HG02840 (cell line): ENCODE results near the gene MIF.
A peak's percentile ranks its signal among the peaks of the same experiment; 100 is the strongest.
"Not testable (repeated sequence)": the region's sequence is repeated elsewhere in the genome, so short reads cannot be mapped to it uniquely, and the experiment has no call there.

Experiments used
- ATAC-seq: cut with Tn5 transposase; IDR thresholded peaks from one replicate; pipeline ENCODE4 v1.9.1; 2021; ENCODE audit warnings: mild to moderate bottlenecking, moderate library complexity, moderate number of reproducible peaks; ENCODE audit not compliant: unreplicated experiment, low FRiP score

The MIF gene

DNA sequence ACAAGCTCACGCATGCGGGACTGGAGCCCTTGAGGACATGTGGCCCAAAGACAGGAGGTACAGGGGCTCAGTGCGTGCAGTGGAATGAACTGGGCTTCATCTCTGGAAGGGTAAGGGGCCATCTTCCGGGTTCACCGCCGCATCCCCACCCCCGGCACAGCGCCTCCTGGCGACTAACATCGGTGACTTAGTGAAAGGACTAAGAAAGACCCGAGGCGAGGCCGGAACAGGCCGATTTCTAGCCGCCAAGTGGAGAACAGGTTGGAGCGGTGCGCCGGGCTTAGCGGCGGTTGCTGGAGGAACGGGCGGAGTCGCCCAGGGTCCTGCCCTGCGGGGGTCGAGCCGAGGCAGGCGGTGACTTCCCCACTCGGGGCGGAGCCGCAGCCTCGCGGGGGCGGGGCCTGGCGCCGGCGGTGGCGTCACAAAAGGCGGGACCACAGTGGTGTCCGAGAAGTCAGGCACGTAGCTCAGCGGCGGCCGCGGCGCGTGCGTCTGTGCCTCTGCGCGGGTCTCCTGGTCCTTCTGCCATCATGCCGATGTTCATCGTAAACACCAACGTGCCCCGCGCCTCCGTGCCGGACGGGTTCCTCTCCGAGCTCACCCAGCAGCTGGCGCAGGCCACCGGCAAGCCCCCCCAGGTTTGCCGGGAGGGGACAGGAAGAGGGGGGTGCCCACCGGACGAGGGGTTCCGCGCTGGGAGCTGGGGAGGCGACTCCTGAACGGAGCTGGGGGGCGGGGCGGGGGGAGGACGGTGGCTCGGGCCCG is at the start of gene MIF:
Gene MIF, plus strand, starts transcription at position 439 of the 765 bp plus-strand sequence. Its CDS starts 92 bp downstream, at position 531.
- ATAC-seq: peak; percentile 76

DNA sequence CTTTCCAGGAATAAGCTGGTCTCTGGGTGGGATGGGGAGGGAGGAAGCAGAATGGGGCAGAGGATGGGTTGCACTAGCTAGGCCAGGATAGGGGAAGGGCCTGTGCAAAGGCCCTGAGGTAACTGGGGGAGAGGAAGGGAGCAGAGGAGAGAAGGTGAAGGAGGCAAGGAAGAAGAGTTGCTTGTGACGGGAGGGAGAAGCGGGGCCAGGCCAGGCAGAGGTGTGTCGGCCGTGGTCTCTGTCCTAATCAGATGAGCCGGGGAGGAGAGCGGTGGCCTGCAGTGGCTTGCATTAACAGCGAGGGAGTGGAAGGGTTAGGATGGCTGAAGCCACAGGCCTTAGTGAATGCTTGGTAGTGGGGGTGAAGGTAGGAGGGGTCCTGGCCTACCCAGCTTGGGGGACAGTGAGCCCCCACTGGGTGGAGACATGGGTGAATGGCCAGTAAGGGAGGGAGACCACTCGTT is 49.4 kb upstream of the MIF start:
- no peak for ATAC-seq

- no peak for ATAC-seq
Measured at GRCh38 chr22:23845265-23846080, 48.7 kb upstream of the MIF start.

DNA sequence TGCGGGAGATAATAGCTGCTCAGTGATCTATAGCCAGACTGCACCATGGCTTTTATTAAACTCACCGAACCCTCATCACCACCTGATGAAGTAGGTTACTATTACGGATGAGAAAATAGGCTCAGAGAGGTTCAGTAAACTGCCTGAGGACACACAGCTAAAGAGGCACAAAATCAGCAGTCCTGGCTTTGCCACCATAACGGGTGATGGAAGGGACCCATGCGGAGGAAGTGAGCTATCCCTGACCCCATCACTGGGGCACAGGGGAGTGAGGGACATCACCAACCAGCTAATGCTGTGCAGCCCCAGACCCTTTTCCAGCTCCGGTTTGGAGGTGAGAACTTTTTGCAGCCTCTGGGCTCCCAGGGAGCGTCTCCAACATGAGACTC is 48.1 kb upstream of the MIF start:
- no peak for ATAC-seq

- ATAC-seq: no peak
Measured at GRCh38 chr22:23847310-23847920, 46.8 kb upstream of the MIF start.

DNA sequence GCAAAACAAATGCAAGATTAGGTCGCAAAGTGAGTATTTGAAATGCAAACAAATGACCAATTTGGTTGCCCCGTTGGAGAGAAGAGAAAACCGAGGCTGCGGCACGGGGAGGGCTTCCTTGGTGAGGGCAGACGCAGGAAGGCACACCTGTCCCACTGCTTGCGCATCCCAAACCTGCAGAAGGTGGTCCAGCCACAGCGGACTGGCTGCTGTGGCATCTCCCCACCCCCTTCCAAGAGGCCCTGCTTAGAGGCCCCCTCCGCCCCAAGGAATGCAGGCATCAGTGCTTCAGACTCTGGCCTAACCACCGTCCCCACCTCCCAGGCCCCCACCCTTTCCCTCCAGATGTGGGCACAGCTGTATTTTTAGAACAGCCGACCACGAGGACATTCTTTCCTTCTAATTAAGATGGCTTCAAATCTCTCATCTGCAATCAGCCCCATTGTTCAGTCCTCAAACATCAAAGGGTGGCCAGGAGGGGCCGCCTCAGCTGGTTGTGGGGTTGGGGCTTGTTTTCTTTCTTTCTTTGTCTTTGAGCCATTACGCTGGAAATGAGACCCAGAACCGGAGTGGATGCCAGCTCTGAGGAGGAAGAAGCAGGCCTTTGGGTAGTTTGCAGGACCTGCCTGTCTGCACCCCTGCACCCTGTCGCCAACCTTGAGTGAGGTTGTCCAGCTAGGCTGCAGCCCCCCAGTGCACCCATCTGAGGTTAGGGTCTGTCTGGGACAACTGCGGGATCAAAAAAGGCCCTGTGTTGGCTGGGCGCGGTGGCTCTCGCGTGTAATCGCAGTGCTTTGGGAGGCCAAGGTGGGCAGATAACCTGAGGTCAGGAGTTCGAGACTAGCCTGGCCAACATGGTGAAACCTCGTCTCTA is 46.0 kb upstream of the MIF start:
- no peak for ATAC-seq

GRCh38 chr22:23849009-23850006 is 44.9 kb upstream of the MIF start:
- no peak for ATAC-seq

DNA sequence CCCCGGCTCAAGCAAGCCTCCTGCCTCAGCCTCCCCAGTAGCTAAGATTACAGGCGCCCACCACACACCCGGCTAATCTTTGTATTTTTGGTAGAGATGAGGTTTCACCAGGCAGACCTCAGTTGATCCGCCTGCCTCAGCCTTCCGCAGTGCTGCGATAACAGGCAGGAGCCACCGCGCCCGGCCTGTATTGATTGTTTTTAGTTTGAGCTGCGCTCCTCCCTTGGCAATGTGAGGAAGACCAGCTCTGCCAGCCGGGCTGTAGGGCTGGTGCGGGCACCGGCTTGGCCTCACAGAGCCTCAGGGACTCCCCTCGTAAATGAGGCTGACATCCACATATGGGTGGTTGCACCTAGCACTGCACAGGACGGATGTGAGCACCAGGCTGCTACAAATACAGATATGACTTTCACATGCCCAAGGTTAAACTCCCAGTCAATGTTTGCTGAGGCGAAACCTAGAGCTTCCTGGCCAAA is 44.0 kb upstream of the MIF start:
- no peak for ATAC-seq

- ATAC-seq: peak; percentile 45
Measured at GRCh38 chr22:23856721-23857605, 37.2 kb upstream of the MIF start.

DNA sequence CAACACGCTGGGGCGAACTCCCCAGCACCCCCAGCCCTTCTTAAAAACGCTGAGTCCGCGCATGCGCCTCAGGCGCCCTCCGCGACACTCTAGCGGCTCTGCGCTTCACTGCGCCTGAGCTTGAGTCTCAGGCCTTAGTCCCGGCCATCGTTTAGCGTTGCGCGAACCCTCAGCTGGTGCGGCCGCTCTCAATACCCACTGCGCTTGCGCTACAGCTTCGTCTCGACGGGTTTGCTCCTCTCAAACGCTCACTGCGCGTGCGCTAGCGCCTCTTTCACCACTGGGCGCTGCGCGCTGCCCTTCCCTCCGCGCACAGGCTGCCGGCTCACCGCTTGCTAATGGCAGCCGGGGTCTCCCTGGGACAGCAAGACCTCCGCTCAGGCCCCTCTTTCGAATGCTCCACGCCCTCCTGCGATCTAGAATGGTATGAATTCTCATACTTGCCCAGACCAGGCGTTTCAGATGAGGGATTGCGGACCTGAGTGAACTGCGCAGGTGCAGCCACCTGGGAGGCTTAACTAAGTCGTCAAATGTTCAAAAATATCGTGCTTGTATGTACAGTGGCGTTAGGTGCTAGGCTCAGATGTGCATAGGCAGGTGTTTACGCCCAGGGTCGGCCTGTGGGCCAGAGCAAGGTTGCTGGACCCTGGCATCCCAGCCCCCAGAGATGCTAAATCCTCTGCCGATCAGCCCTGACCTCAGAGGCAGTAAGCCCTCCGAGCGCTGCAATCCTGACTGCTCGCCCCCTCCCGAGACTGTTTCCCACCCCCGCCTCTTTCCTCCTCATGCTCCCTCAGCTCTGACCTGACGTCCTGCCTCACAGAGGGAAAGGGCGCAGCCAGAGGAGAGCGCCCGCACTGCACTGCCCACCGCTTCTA is 36.3 kb upstream of the MIF start, which contains the start of gene SLC2A11:
Gene SLC2A11, plus strand, starts transcription at position 270 of the 878 bp plus-strand sequence. Its CDS starts 125 bp downstream, at position 395.
- ATAC-seq: peak; percentile 96

- ATAC-seq: no peak
Measured at GRCh38 chr22:23858484-23858815, 35.7 kb upstream of the MIF start.

GRCh38 chr22:23859201-23859600 is 35.0 kb upstream of the MIF start:
- no peak for ATAC-seq

- not testable (repeated sequence) for ATAC-seq
Measured at GRCh38 chr22:23860187-23860586, 34.0 kb upstream of the MIF start.

DNA sequence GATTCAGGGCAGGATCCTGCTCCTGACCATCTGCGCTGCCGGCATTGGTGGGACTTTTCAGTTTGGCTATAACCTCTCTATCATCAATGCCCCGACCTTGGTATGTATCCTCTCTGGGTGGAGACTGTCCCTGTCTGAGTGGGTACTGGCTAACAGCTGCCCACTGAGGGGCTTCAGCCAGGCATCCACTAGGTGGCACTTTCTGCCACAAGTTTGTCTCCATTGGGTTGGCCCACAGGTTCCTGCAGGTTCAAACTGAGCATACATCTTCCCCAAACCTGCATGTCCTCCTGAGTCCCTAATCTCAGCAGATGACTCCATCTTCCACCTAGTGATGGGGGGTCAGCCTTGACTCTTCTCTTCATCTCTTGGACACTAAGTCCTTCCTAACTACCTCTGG is 32.1 kb upstream of the MIF start:
- ATAC-seq: no peak

GRCh38 chr22:23864499-23865154 is 29.6 kb upstream of the MIF start:
- not testable (repeated sequence) for ATAC-seq

GRCh38 chr22:23868580-23868979 is 25.6 kb upstream of the MIF start:
- no peak for ATAC-seq
